HG03135 (cell line): ENCODE data around the gene CTBP2.

Source experiments
- ATAC-seq: cut with Tn5 transposase; IDR thresholded peaks from one replicate; pipeline ENCODE4 v1.9.1; 2021; ENCODE audit warnings: mild to moderate bottlenecking, moderate library complexity; ENCODE audit not compliant: unreplicated experiment

The CTBP2 gene

DNA sequence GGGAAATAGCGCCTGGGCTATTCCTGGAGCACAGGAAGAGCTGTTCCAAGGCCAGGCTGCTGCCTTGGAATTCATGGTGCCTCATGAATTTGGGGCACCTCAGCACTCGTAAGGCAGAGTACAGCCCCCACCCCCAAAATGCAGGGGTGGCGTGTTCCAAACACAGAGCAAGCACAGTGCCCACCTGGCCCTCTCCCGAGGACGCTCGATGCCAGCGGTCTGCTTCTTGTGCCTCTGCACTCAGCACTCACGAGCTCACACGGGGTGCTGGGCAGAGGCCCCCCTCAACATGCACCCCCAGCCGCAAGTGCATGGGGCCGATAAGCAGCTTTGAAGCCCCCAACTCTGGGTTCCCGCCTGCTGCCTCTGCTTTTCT lies 158.3 kb downstream of the CTBP2 start:
- ATAC-seq: no peak

DNA sequence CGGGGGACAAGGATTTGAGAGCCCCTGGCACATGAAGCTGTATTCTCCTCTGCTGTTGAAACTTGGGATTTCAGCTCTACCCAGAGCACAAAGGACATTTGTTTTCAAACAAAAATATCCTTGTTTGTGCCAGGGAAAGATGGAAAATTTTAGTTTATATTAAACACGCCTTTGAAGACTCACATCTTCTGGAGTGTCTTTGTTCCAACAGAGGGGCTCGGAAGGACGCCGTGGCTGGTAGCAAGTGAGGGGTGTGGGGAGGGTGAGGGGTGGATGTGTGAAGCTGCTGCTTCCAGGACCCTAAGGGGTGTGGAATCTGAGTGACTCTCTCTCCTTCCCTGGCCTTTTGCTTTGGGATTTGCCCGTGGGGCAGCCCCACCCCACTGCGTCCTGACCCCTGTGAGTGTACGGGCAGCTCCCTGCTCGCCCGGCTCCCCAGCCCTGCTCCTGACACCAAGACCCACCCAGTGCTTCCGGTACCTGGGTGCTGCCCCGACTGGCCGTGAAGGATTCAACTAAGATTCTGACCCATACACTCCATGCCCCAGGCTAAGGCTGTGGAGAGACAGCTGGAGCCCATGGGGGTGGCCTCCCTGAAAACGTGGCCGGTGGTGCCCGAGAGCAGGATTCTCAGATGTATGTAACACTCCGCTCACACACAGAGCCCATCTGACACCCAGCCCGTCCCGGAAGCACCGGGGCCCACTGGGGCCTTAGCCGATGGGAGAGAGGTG lies 158.9 kb downstream of the CTBP2 start:
- no peak for ATAC-seq

DNA sequence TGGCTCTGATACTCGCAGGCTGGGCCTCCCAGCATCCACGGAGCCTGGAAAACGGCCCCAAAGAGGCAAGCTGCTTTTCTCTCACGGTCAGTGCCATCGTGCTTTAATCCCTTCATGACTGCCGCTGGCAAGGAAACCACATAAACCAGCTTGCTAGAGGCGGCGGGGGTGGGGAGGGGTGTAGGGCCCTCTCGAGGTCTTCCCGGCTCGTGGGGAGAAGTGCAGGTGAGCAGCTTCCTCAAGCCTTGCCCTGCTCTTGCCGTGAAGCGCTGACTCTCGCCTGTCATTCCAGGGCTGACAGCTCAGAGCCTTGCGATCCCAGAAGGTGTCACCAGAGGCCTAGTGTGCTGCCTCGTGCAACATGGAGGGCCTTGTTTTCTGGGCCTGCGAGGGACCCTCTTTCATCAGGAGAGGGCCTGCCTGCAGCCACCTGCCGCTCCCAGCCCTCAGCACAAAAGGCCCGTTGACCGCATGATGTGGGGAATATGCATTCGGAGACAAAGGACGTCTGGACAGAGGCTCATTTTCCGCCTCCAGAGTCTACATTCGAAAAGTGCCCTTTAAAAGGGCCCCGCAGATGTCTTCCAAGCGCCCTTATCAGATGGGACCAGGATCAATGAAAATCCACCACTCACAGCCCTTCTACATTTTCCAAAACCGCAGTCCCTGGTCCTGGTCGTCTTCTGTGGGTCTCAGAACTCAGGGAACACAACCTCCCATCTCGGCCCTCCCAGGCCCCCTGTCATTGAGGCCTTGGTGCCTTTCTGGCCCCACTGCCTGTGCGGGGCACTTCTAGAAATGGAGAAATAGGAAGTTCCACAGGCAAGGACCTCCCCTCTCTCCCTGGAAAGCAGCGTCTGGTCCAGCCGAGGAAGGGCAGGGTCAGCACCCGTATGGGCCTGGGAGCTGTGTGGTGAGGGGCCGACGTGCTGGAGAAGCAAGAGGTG lies 159.7 kb downstream of the CTBP2 start:
- no peak for ATAC-seq

DNA sequence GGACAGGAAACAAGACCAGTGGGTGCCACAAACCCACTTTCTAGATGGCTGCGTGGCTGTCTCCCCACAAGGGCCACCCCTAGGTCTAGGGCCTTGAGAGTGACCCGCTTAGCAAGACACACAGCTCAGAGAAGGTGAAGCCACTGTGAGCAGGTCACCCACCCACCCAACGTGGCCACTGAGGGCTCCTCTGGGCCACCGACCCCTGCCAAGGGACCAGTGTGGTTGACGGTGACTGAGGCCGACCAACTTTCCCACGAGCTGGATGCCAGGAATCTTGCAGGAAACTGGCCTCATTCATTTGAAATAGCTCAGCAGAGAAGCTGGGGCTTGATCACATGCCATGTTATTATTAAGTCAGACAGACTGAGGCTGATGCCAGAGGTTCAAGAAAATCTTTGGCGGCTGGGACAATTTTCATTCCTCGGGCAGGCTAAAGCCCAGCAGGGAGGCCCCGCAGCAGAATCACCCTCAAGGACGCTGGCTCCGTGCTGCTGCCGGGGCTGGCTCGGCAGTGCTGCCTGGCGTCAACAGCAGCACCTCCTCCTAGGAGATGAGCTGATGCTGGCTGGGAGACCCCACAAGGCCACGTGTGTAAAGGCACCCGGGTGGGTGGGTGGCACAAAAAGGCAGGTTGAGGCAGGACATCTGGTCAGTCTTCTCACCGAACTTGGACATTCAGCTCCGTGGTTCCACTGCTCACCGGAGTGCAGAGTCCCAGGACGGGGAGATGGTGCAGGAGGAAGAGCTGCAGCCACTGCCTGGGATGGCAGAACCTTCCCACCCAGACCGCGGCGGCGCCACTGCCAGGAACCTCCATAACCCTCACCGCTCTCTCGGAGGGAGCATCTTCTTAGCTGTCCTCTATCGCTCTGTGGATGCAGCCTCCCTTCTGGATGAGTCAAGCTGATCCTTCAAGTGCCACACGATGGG lies 160.7 kb downstream of the CTBP2 start:
- no peak for ATAC-seq

DNA sequence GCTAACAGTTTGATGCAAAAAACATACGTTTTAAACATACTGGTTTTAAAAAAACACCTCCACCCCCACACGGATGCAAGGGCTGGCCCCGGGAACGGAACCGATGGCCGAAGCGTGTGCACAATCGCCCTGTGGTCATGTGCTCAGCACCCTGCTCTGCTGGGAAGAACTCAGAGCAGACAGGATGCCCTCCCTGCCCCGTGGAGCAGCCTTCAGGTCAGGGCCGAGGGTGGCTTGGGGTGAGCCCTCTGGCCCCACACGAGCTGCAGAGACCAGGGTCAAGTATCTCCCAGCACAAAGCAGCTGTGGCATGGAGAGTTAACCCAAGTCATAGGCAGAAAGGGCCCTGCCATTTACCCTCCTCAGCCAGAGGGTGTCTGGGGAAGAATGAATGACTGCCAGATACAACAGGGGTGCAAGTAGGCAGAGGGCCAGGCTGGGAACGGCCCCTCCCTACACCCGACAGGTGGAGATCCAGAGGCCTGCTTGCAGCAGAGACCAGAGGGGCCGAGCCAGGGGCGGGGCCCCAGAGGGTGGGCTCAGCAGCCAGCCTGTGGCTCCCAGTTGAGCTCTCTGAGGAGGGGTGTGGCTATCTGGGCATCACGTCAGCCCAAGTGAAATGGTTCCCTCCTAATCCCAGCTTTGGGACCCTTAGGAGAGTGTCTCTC lies 161.6 kb downstream of the CTBP2 start:
- no peak for ATAC-seq

DNA sequence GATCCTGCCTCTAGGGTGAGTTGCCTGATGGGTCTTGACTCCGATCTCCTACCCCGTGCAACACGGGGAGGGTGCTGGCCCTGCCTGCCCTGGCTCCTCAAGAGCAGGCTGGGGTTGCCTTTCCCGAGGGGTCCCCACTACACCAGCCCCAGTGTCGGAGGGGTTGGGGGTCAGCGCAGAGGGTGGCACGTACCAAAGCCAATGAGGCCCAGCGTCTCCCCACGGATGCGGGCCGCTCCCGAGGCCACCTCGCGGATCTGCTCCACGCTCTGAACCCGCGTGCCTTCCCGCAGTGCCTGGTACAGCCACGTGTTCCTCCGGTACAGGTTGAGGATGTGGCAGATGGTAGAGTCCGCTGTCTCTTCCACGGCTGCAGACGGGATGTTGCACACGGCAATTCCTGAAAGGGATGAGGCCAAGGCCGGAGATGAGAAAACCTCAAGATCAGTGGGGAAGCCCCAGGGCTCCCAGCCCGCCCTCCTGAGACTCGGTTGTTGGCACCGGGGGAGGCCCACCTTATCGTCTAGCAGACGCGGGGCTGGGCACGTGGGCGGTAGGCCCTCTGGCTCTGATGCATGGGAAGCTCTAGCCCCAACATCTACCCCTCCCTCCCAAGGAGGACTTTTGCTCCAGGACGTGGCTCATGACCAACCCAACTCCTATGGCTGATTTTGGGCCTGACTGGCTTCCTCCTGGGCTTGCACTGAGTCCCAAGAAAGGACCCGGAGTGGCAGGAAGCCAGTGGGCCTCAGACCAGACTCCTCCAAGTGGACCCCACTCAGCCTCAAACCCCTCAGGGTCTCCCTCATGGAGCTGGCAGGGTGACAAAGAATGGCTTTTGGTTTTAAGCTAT lies 162.4 kb downstream of the CTBP2 start:
- no peak for ATAC-seq

DNA sequence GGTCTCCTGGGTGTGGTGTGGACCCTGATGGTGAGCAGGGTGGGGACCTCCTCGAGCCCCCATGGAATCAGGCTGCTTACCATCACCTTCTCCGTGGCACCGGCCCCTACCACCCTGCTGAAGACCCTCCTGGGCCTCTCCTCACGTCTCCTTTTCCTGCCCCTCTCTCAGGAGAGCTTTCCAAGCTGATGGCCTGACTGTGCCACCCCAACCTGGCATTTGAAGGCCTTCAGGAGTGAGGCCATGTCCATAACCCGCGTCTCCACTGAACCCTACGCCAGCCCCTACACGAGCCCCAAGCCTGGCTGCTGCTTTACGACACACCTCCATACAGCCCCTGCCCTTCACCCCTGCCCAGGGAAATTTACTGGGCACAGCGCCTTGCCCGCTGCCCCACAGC lies 163.1 kb downstream of the CTBP2 start:
- ATAC-seq: no peak

DNA sequence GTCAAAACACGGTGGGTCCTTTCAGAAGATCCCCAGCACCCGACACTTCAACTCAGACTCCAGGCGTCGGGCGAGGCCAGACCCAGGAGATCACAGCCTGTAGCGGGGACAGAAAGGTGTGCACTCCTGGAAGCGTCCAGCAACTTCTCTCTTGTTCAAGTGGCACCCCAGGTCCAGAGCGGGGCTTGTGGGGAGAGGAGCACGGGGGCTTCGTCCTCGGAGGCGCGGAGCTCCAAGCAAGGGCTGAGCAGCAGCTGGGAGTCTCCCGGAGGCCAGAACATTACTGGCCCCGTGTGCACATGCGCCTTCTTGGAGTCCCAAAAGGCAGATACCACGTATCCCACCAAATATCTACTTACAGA lies 163.5 kb downstream of the CTBP2 start:
- ATAC-seq: no peak

DNA sequence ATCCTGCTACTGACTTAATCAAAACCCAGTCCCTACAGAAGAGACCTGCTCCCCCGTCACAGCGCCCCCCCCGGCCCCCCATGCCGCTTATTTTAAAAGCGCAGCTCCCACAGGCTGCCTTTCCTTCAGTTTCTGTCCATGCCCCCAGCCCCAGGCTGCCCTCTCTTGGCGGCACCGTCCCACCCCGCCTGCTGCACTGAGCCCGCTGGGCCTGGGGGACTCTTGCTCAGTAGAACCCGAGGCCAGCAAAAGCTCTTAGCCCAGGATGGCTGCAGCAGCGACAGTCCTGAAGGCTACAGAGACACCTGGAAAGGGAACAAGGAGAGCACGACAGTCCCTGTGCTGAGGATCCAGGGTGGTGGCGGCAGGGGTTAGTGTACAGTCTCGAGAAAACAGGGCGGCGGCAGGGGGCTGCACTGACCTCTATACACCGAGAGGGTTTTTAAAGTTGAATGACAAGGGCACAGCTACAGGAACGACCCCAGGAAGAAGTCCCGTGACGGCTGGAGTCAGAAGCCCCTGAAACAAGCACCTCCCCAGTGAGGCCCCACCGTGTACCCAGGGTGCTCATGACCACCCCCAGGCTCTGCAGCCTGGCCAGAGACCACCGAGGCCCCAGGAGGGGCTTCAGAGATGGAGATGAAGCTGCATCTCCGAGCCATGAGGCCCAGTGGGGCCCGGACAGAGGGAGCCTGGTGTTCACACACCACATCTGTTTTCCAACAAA lies 164.1 kb downstream of the CTBP2 start:
- no peak for ATAC-seq

DNA sequence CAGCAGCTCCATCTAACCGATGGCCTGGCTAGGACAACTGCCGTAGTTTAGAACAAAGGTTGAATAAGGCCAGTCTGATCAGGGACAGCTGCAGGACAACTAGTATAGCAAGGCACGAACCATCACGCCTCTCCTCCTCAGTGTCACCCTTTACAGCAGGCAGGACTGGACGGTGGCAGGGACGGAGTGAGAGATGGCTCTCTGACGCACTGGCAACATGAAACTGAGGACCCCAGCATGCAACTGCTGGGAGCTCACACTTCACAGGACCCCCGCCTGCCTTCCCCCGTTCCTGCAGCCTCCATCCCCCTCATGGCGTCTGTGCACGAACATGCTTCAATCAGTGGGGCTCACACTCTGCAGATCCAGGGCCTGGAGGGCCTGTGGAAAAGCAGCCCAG lies 164.8 kb downstream of the CTBP2 start:
- ATAC-seq: no peak

DNA sequence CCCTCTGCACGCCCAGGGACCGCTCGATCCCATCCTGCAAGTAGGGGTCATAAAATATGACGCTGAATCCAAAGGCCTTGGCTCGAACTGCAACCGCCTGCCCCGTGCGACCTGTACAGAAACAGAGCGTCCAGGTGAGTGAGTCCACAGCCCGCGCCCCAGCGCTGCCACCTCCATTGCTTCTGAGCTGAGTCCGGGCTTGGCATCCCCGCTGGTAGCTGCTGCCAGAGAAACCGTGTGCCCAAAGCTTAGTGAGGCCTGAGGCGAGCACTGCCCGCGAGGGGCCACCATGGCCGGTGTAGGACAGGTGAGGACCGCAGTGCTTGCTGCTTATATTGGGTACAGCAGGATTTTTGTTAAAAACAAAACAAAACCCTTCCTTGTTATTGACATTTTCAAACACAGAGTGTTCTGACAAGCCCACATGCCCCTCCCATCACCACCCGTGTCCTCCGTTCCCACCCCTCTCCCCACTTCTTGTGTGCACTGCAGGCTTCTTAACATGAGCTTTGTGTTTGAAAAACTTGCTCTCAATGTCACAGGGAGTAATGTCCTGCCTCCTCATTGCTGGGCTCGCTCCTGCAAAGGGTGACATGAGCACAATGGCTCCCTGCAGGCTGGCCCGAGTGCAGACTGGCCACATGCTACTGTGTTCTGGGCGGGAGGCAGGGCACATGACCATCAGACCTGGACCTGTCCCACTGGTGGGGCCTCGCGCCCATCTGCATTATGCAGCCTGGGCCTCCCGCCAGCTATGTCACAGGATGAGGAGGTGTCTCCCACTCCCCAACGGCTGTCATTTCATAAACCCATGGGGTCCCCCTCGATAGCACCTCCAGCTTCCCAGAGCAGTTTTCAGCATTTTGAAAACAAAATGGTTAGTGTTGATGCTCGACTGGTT lies 165.5 kb downstream of the CTBP2 start:
- ATAC-seq: no peak

DNA sequence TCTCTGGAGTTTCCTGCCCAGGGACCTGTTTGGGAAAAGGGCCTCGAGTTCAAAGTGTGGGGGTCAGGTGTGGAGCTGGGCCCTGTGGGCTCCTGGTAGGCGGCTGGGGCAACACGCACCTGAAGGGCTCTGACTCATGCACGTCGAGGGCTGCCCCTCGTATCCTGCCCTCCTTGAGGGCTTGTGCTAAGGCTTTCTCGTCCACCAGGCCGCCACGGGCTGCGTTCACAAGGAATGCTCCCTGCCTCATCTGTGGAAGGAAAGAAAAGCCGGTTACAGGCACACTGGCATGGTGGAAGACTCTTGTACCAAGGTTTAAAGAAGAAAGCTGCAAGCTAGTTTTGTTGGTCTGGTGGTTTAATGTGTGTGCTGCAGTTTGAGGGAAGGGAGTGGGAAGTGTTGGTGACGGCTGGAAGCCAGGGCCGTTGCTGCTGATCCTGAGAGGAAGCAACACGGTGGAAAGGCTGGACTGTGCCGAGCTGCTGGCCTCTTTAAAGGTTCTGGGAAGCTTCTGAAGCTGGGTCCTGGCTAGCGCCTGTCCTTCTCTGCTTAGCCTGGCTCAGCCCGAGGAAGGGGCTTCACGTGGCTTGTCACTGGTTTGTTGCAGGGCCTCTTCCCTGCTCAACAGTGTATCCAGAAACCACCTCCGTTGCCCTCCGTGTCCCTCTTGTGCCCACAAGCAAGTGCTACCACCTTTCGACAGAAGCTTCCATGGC lies 166.5 kb downstream of the CTBP2 start:
- no peak for ATAC-seq

DNA sequence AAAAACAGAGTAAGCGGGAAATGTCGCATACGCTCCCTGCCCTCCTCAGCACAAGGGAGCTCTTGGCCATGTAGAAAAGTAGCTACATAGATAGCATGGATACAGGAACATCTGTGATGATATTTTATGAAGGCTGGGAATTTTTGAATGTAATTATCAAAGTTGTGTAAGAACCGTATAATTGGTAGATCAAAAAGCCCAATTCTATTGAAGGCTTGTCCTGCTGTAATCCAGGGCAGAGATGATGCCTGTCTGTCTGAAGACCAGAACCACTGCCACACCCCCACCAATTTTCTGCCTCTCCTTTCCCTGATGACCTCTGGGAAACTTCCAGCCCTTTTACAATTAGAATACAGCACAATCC lies 167.0 kb downstream of the CTBP2 start:
- ATAC-seq: no peak

DNA sequence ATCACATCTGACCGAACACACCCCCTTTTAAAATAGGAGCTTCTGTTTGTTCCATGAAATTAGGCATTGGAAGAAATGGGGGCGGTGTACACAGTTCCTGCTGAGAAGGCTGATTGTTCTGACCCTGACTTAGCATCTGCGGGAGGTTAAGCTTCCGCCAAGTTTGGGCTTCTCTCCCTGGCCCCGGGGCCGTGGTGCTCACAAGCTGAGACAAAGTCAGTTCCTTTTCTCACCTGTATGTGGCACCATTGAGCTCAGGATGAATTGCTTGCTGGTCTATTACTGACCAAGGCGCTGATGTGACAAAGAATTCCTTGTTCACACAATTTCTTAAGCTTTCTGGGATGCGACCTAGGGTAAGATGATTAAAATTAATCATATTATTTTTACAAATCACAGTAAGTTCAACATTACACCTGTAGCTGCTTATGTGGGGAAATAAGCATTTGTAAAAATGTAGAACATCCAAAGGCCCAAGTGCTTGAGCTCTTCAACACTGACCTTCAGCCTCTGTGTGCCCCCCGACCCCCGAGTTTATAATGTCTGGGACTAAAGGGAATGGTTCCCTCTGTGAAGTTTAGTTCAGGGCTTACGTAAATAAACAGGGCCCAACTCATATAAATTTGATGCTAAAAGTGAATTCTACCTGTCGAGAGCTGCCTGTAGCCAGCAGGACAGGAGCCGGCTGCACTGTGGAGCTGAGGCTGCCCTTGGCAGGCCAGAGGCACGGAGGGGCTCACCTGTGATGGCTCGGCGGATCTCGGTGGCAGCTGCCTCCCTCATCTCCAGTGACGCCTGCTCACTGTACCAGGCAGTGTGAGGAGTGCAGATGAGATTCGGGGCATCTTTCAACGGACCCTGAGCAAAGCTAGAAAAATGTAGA lies 167.7 kb downstream of the CTBP2 start:
- no peak for ATAC-seq

DNA sequence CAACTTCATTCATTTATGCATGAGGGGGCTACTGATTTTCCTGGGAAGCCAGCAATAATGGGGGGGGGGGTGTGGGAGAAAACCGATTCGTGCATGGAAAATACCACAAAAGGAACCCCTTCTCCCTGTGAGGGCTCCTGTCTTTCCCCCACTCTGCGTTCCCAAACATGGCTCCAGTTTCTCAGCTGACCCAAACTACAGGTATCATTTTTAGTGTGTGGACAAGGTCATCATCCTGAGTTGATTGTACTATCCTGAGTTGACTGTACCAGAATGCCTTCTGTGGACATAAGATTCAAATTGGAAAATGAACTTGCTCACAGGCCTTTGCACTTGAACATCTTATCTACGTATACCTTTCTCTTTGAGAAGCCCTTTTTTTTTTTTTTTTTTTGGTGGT lies 168.5 kb downstream of the CTBP2 start:
- no peak for ATAC-seq
